Stimulated activated CD8-positive, alpha-beta memory T cell treated with anti-CD3 and anti-CD28 coated beads, Interleukin-2, amount 100 ng/mL, for 1 hour (primary cell): Measurements from ENCODE around the gene MAPK13.

ENCODE experiments used
- DNase-seq, 2 donors: peaks; one replicate each; pipeline ENCODE4 v3.0.0-alpha.2; 2020; ENCODE audit warnings: low read depth in 2 of 2

MAPK13 gene

DNA sequence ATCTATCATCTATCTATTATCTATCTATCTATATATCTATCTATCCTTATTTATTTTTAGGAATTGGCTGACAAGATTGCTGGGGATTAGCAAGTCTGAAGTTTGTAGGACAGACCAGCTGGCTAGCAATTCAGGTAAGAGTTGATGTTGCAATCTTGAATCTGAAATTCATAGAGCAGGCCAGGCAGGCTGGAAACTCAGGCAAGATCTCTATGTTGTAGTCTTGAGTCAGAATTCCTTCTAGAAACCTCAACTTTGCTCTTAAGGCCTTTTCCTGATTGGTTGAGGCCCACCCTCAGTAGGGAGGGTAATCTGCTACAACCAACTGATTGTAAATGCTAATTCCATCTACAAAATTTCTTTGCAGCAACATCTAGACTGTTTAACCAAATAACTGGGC, 19.2 kb downstream of the MAPK13 start:
- DNase-seq, result no peak

- DNase-seq, result no peak
These were observed 20.0 kb downstream of the MAPK13 start for GRCh38 chr6:36150283-36150682.

DNA sequence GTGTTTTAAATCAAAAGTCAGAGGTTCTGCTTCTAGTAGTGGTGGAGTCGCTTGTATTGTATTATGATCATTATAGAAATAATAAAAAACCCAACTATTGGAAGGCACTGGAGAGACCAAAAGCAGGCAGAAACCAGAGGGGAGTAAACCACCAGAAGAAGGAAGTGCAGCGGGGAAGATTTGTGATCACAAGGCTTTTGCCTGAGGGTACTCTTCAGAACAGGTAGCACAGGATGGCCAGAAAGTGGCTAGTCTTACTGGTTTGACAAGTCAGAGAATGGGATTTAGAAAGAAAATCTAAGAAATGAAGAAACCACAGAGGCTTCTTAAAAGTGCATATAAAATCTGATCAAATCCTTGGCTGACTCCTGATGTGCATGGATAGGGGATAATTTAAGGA, 24.0 kb downstream of the MAPK13 start:
- no peak for DNase-seq

- no peak for DNase-seq
These were observed 25.3 kb downstream of the MAPK13 start for GRCh38 chr6:36155662-36156061.

DNA sequence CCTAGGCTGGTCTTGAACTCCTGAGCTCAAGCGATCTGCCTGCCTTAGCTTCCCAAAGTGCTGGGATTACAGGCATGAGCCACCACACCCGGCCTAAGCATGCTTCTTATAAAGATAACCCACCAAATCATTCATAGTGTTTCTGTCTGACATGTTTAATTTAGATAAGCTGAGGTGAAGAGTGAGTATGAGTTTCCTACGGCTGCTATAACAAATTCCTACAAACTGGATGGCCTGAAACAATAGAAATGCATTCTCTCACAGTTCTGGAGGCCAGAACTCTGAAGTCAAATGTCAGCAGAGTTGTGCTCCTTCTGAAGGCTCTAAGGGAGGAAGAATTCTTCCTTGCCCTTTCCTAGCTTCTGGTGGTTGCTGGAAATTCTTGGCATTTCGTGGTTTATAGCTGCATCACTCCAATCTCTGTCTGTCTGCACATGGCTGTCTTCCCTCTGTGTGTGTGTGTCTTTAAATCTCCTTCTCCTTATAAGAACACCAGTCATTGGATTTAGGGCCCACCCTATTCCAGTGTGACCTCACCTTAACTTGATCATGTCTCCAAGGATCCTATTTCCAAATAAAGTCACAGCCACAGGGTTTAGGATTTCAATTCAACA, 29.9 kb downstream of the MAPK13 start:
- no peak for DNase-seq

- DNase-seq, result no peak
These were observed 39.0 kb downstream of the MAPK13 start for GRCh38 chr6:36169023-36170007.

GRCh38 chr6:36170704-36171103, 40.4 kb downstream of the MAPK13 start:
- DNase-seq, result no peak

DNA sequence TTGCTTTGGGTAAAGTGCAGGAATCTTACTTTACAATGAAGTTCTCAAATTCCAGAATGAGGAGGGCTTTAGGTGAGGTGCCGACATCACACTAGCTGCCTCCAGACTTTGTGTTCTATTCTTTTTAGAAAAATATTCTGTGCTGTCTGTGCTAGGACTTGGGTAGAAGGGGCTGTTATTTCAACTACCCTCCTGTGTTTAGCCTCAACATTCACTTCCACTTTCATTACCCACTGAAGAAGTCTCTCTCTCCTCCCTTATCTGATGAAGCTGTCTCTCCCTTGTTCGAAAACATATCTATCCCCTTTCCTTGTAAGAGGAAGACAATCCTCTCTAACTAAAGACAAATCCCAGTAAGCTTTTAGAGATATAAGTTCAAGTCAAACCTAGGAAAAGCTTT, 41.3 kb downstream of the MAPK13 start:
- no peak for DNase-seq

DNA sequence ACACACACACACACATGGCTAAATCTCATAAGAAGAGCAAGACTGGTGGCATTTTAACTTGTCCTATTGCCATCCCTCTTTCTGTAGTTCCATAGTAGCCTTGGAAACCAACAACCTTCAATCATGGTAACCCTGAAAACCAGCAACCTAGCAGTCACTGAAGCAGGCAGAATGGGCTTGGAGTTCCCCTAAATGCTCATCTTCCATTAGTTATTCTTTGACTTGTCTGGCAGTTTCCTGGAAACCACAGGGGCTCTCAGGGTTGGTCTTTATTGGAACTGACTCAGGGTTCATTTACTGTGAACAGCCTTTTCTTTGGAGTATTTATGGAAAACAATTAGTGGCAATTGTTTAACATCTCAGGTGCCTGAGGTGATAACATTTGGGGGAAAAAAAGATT, 46.9 kb downstream of the MAPK13 start:
- DNase-seq, result no peak

GRCh38 chr6:36178544-36178943, 48.2 kb downstream of the MAPK13 start:
- DNase-seq, result no peak

- no peak for DNase-seq
These were observed 49.8 kb downstream of the MAPK13 start for GRCh38 chr6:36180126-36180525.

- DNase-seq, result no peak
These were observed 54.0 kb downstream of the MAPK13 start for GRCh38 chr6:36184311-36184710.

GRCh38 chr6:36186199-36186598, 55.9 kb downstream of the MAPK13 start:
- no peak for DNase-seq

DNA sequence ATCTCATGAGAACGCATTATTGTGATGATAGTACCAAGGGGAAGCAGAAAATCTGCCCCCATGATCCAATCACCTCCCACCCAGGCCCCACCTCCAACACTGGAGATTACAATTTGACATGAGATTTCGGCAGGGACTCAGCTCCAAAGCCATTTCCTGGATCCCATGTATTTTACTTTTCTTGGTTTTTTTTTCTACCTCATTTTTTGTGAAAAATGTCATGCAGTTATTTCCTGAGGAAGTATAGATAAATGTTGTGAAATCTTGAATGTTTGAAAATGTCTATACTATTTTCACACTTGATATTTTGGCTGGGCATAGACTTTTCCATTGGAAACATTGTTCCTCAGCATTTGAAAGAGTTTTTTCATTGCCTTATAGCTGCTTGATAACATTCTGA, 57.1 kb downstream of the MAPK13 start:
- DNase-seq, result no peak
